Endodermal cell (in vitro differentiated cells): ENCODE measurements around the gene VIPR2. TPM values are rescaled to one million over a fixed set of nuclear protein-coding genes. Genes with fewer than 3 reads are reported as not detected.

ENCODE experiments used
- DNase-seq: peaks from one replicate; pipeline ENCODE4 v3.0.0-alpha.2; 2017
- H3K27ac ChIP-seq: 2 replicates; pipeline ENCODE4 v1.5.1; 2013; ENCODE audit warnings: mild to moderate bottlenecking, low read depth, low read length, moderate library complexity
- H3K27me3 ChIP-seq: 2 replicates; pipeline ENCODE4 v1.6.1; 2013; ENCODE audit warnings: mild to moderate bottlenecking, low read length, moderate library complexity; ENCODE audit not compliant: insufficient read depth, control insufficient read depth, poor library complexity, severe bottlenecking
- H3K36me3 ChIP-seq: 2 replicates; pipeline ENCODE4 v1.7.0; 2013; ENCODE audit warnings: mild to moderate bottlenecking, low read length, moderate library complexity; ENCODE audit not compliant: control insufficient read depth, insufficient read depth
- H3K4me1 ChIP-seq: one replicate; pipeline ENCODE4 v1.7.0; 2013; ENCODE audit warnings: low read length; ENCODE audit not compliant: control insufficient read depth, insufficient read depth
- H3K4me3 ChIP-seq: 2 replicates; pipeline ENCODE4 v1.5.1; 2013; ENCODE audit warnings: mild to moderate bottlenecking, low read length, moderate library complexity
- H3K9ac ChIP-seq: 2 replicates; pipeline ENCODE4 v1.6.1; 2013; ENCODE audit warnings: mild to moderate bottlenecking, low read length, moderate library complexity; ENCODE audit not compliant: poor library complexity, severe bottlenecking; ENCODE audit errors: extremely low read depth
- H3K9me3 ChIP-seq: 2 replicates; pipeline ENCODE4 v1.6.1; 2013; ENCODE audit warnings: mild to moderate bottlenecking, low read length, moderate library complexity; ENCODE audit not compliant: control insufficient read depth
- H3K27ac Mint-ChIP-seq: 2 replicates; pipeline ENCODE4 v1.8.0; 2020; ENCODE audit warnings: mixed read lengths
- H3K27me3 Mint-ChIP-seq: 2 replicates; pipeline ENCODE4 v1.8.0; 2021; ENCODE audit warnings: mild to moderate bottlenecking, mixed read lengths; ENCODE audit not compliant: insufficient read depth
- H3K36me3 Mint-ChIP-seq: 2 replicates; pipeline ENCODE4 v1.8.0; 2020; ENCODE audit warnings: low read depth, mixed read lengths
- H3K4me1 Mint-ChIP-seq: 2 replicates; pipeline ENCODE4 v1.8.0; 2020; ENCODE audit warnings: mixed read lengths
- H3K4me3 Mint-ChIP-seq: 2 replicates; pipeline ENCODE4 v1.8.0; 2020; ENCODE audit warnings: mild to moderate bottlenecking, moderate library complexity, mixed read lengths
- H3K9me3 Mint-ChIP-seq: 2 replicates; pipeline ENCODE4 v1.8.0; 2020; ENCODE audit warnings: mild to moderate bottlenecking, mixed read lengths
- CTCF ChIP-seq: fragments of 200-600 bp; sonication (generic); conservative IDR thresholded peaks from 2 replicates; pipeline ENCODE4 v1.5.0; 2021; ENCODE audit warnings: antibody characterized with exemption, mild to moderate bottlenecking
- WGBS, 2 experiments: methylation state at CpG; one replicate each; pipeline versions ENCODE4 v1.1.5 to v1.1.7; 2013; ENCODE audit warnings: missing lambda C conversion rate in 2 of 2, mixed read lengths in 1 of 2; ENCODE audit not compliant: insufficient coverage in 1 of 2, insufficient read length in 1 of 2; 5-methylcytosine and 5-hydroxymethylcytosine counted together
- total RNA-seq, 2 donors: library from RNA; stranded (reverse); fragmentation: NEBNext Ultra II Directional in 1 of 2; extraction: Animal tissue kit (Norgen Biotek cat#: 25700) in 1 of 2; gene quantifications; 2 replicates in 1 of 2; 3 replicates in 1 of 2; pipeline ENCODE4 v1.2.1, GENCODE V29; 2021

The VIPR2 gene
- total RNA-seq, 2 donors from 2014 or later = 0.64 to 1.8 TPM

- Mint-ChIP-seq H3K4me1 (peaks cover 9% of the 10 kb centered on the region), H3K9me3 (peaks cover 13% of the 10 kb centered on the region), H3K27me3 (no peaks in the 10 kb centered on the region), H3K27ac (no peak overlapping the region), H3K4me3 (no peak overlapping the region), H3K36me3 (no peaks in the 10 kb centered on the region)
- H3K27me3 ChIP-seq = no peaks in the 10 kb centered on the region
- H3K36me3 ChIP-seq = no peaks in the 10 kb centered on the region
- no peak for TF ChIP-seq CTCF
- 88 to 90% methylated on average over 16 to 19 of the region's 19 CpGs for WGBS, 2 experiments
- peaks cover 35% of the 10 kb centered on the region for H3K9me3 ChIP-seq
- H3K27ac ChIP-seq = no peak overlapping the region
- H3K9ac ChIP-seq = no peak overlapping the region
- H3K4me1 ChIP-seq = no peaks in the 10 kb centered on the region
- no peak for DNase-seq
- no peak overlapping the region for H3K4me3 ChIP-seq
Observed at GRCh38 chr7:159016591-159016990, 128.1 kb downstream of the VIPR2 start.

- H3K4me3 Mint-ChIP-seq = no peak overlapping the region
- no peak overlapping the region for H3K27ac Mint-ChIP-seq
- H3K4me1 Mint-ChIP-seq = peaks cover 15% of the 10 kb centered on the region
- H3K4me1 ChIP-seq = no peaks in the 10 kb centered on the region
- H3K9me3 Mint-ChIP-seq = peaks cover 13% of the 10 kb centered on the region
- no peaks in the 10 kb centered on the region for H3K27me3 Mint-ChIP-seq
- 49 to 73% methylated on average over 14 to 24 of the region's 24 CpGs for WGBS, 2 experiments
- no peak overlapping the region for H3K27ac ChIP-seq
- H3K36me3 ChIP-seq = no peaks in the 10 kb centered on the region
- peak; percentile 61 for DNase-seq
- TF ChIP-seq CTCF = no peak
- no peaks in the 10 kb centered on the region for H3K27me3 ChIP-seq
- no peaks in the 10 kb centered on the region for H3K36me3 Mint-ChIP-seq
- peaks cover 35% of the 10 kb centered on the region for H3K9me3 ChIP-seq
- no peak overlapping the region for H3K4me3 ChIP-seq
- H3K9ac ChIP-seq = no peak overlapping the region
Observed at GRCh38 chr7:159015454-159016410, 128.9 kb downstream of the VIPR2 start.

- H3K9me3 ChIP-seq = peaks cover 30% of the 10 kb centered on the region
- Mint-ChIP-seq H3K36me3 (no peaks in the 10 kb centered on the region), H3K27me3 (no peaks in the 10 kb centered on the region), H3K4me1 (peaks cover 15% of the 10 kb centered on the region), H3K27ac (no peak overlapping the region), H3K9me3 (peaks cover 13% of the 10 kb centered on the region), H3K4me3 (no peak overlapping the region)
- no peak for TF ChIP-seq CTCF
- WGBS, 2 experiments = 81 to 84% methylated on average over 6 of the region's 6 CpGs
- H3K27me3 ChIP-seq = no peaks in the 10 kb centered on the region
- no peaks in the 10 kb centered on the region for H3K36me3 ChIP-seq
- no peak overlapping the region for H3K9ac ChIP-seq
- H3K4me1 ChIP-seq = no peaks in the 10 kb centered on the region
- DNase-seq = no peak
- no peak overlapping the region for H3K27ac ChIP-seq
- no peak overlapping the region for H3K4me3 ChIP-seq
Observed at GRCh38 chr7:159015081-159015453, 129.6 kb downstream of the VIPR2 start.
